ENCODE results near the gene KCNAB1.
"Not testable (repeated sequence)": the region's sequence is repeated elsewhere in the genome, so short reads cannot be mapped to it uniquely, and the experiment has no call there.

The KCNAB1 gene

GRCh38 chr3:156224046-156224445 is 103.7 kb downstream of the KCNAB1 start:
- DNase-seq, result not testable (repeated sequence)

GRCh38 chr3:156226676-156227420 is 106.5 kb downstream of the KCNAB1 start:
- DNase-seq, result no peak

GRCh38 chr3:156227704-156228103 is 107.3 kb downstream of the KCNAB1 start:
- DNase-seq, result no peak

GRCh38 chr3:156230278-156230900 is 110.0 kb downstream of the KCNAB1 start:
- no peak for DNase-seq

GRCh38 chr3:156231221-156231620 is 110.8 kb downstream of the KCNAB1 start:
- DNase-seq, result not testable (repeated sequence)

- DNase-seq, result no peak
Observed at GRCh38 chr3:156233876-156234275, 113.5 kb downstream of the KCNAB1 start.

- DNase-seq, result no peak
Observed at GRCh38 chr3:156236556-156237260, 116.3 kb downstream of the KCNAB1 start.

GRCh38 chr3:156240642-156241041 is 120.3 kb downstream of the KCNAB1 start:
- DNase-seq, result no peak

GRCh38 chr3:156246961-156247725 is 126.8 kb downstream of the KCNAB1 start:
- DNase-seq, result peak; percentile 76

GRCh38 chr3:156250550-156250949 is 130.2 kb downstream of the KCNAB1 start:
- DNase-seq, result no peak

GRCh38 chr3:156251424-156251823 is 131.0 kb downstream of the KCNAB1 start:
- no peak for DNase-seq

- DNase-seq, result no peak
Observed at GRCh38 chr3:156252656-156253055, 132.3 kb downstream of the KCNAB1 start.

- no peak for DNase-seq
Observed at GRCh38 chr3:156253150-156253549, 132.8 kb downstream of the KCNAB1 start.

- DNase-seq, result no peak
Observed at GRCh38 chr3:156256256-156256655, 135.9 kb downstream of the KCNAB1 start.

GRCh38 chr3:156256945-156257344 is 136.6 kb downstream of the KCNAB1 start:
- no peak for DNase-seq

- no peak for DNase-seq
Observed at GRCh38 chr3:156258301-156258700, 137.9 kb downstream of the KCNAB1 start.

GRCh38 chr3:156259896-156260295 is 139.5 kb downstream of the KCNAB1 start:
- DNase-seq, result no peak

GRCh38 chr3:156260331-156260730 is 140.0 kb downstream of the KCNAB1 start:
- no peak for DNase-seq

- no peak for DNase-seq
Observed at GRCh38 chr3:156264771-156265170, 144.4 kb downstream of the KCNAB1 start.

GRCh38 chr3:156271508-156271907 is 151.1 kb downstream of the KCNAB1 start:
- DNase-seq, result no peak

- DNase-seq, result no peak
Observed at GRCh38 chr3:156271995-156272719, 151.8 kb downstream of the KCNAB1 start.

- peak; percentile 84 for DNase-seq
Observed at GRCh38 chr3:156273111-156273694, 152.8 kb downstream of the KCNAB1 start.
